ENCODE measurements around the gene ATPAF2.

ATPAF2 gene

GRCh38 chr17:18040261-18040858 lies 1.4 kb upstream of the ATPAF2 start:
- DNase-seq (ENCODE audit: low read depth in 3 of 3, low spot score in 1 of 3), result no peak

- DNase-seq (ENCODE audit: low read depth in 3 of 3, low spot score in 1 of 3), result peak in 1 of 3 donors; percentile 10
Measured at GRCh38 chr17:18039535-18040260, 730 bp upstream of the ATPAF2 start.

- no peak for DNase-seq (ENCODE audit: low read depth in 3 of 3, low spot score in 1 of 3)
Measured at GRCh38 chr17:18038149-18038850, 668 bp downstream of the ATPAF2 start.

GRCh38 chr17:18037486-18037885 lies 1.5 kb downstream of the ATPAF2 start:
- no peak for DNase-seq (ENCODE audit: low read depth in 3 of 3, low spot score in 1 of 3)

- no peak for DNase-seq (ENCODE audit: low read depth in 3 of 3, low spot score in 1 of 3)
Measured at GRCh38 chr17:18035704-18036103, 3.3 kb downstream of the ATPAF2 start.

GRCh38 chr17:18033442-18034099 lies 5.4 kb downstream of the ATPAF2 start:
- DNase-seq (ENCODE audit: low read depth in 3 of 3, low spot score in 1 of 3), result no peak

- no peak for DNase-seq (ENCODE audit: low read depth in 3 of 3, low spot score in 1 of 3)
Measured at GRCh38 chr17:18031955-18032354, 7.0 kb downstream of the ATPAF2 start.

- DNase-seq (ENCODE audit: low read depth in 3 of 3, low spot score in 1 of 3), result no peak
Measured at GRCh38 chr17:18028952-18029540, 9.9 kb downstream of the ATPAF2 start.

- DNase-seq (ENCODE audit: low read depth in 3 of 3, low spot score in 1 of 3), result no peak
Measured at GRCh38 chr17:18028114-18028951, 10.6 kb downstream of the ATPAF2 start.

- DNase-seq (ENCODE audit: low read depth in 3 of 3, low spot score in 1 of 3), result no peak
Measured at GRCh38 chr17:18027280-18027679, 11.7 kb downstream of the ATPAF2 start.

- DNase-seq (ENCODE audit: low read depth in 3 of 3, low spot score in 1 of 3), result no peak
Measured at GRCh38 chr17:18025945-18026776, 12.8 kb downstream of the ATPAF2 start.

GRCh38 chr17:18025241-18025944 lies 13.6 kb downstream of the ATPAF2 start:
- no peak for DNase-seq (ENCODE audit: low read depth in 3 of 3, low spot score in 1 of 3)

- DNase-seq (ENCODE audit: low read depth in 3 of 3, low spot score in 1 of 3), result no peak
Measured at GRCh38 chr17:18021372-18021771, 17.6 kb downstream of the ATPAF2 start.

- no peak for DNase-seq (ENCODE audit: low read depth in 3 of 3, low spot score in 1 of 3)
Measured at GRCh38 chr17:18020971-18021370, 18.0 kb downstream of the ATPAF2 start.

- DNase-seq (ENCODE audit: low read depth in 3 of 3, low spot score in 1 of 3), result no peak
Measured at GRCh38 chr17:18019838-18020154, 19.2 kb downstream of the ATPAF2 start.

GRCh38 chr17:18018411-18018921 lies 20.5 kb downstream of the ATPAF2 start:
- DNase-seq (ENCODE audit: low read depth in 3 of 3, low spot score in 1 of 3), result no peak

GRCh38 chr17:18017958-18018357 lies 21.0 kb downstream of the ATPAF2 start:
- no peak for DNase-seq (ENCODE audit: low read depth in 3 of 3, low spot score in 1 of 3)

- no peak for DNase-seq (ENCODE audit: low read depth in 3 of 3, low spot score in 1 of 3)
Measured at GRCh38 chr17:18016426-18016825, 22.5 kb downstream of the ATPAF2 start.

- no peak for DNase-seq (ENCODE audit: low read depth in 3 of 3, low spot score in 1 of 3)
Measured at GRCh38 chr17:18015593-18015992, 23.4 kb downstream of the ATPAF2 start.
